Activated T-helper 2 cell treated with anti-CD3 and anti-CD28 coated beads, Interferon-gamma antibody, Interleukin-2, Interleukin-4, amounts not matched to agents 10 μg/mL and 5 μg/mL and 100 μg/mL, durations not matched to agents 14 hours and 24 hours and 36 hours (primary cell): ENCODE data around the gene SND1. TPM values are rescaled to one million over a fixed set of nuclear protein-coding genes. Genes with fewer than 3 reads are reported as not detected.

Experiments
- DNase-seq: peaks from one replicate; pipeline ENCODE4 v3.0.0; 2021; ENCODE audit warnings: low spot score
- H3K27ac Mint-ChIP-seq: one replicate; pipeline ENCODE4 v1.8.0; 2021; ENCODE audit warnings: mixed read lengths
- H3K27me3 Mint-ChIP-seq: one replicate; pipeline ENCODE4 v1.8.0; 2021; ENCODE audit warnings: low read depth, mixed read lengths
- H3K36me3 Mint-ChIP-seq: one replicate; pipeline ENCODE4 v1.8.0; 2021; ENCODE audit warnings: low read depth, mixed read lengths
- H3K4me1 Mint-ChIP-seq: one replicate; pipeline ENCODE4 v1.8.0; 2021; ENCODE audit warnings: low read depth, mixed read lengths
- H3K4me3 Mint-ChIP-seq: one replicate; pipeline ENCODE4 v1.8.0; 2021; ENCODE audit warnings: low read depth, mild to moderate bottlenecking, moderate library complexity, mixed read lengths
- H3K9me3 Mint-ChIP-seq: one replicate; pipeline ENCODE4 v1.8.0; 2021; ENCODE audit warnings: mixed read lengths
- intact Hi-C: fragments of 100-400 bp; cut with micrococcal nuclease; formaldehyde crosslinking; loops from one replicate; pipeline ENCODE4 v1.15.1; 2023
- total RNA-seq: library from RNA; stranded (reverse); gene quantifications from 2 replicates; pipeline ENCODE4 v1.2.3, GENCODE V29; 2022

SND1 gene
- total RNA-seq, 1 donor from 2014 or later = 311 TPM

GRCh38 chr7:127885843-127886242 is 233.8 kb downstream of the SND1 start:
- Mint-ChIP-seq H3K27ac (no peak overlapping the region), H3K36me3 (peaks cover 49% of the 10 kb centered on the region), H3K27me3 (no peaks in the 10 kb centered on the region)

GRCh38 chr7:127886248-127886647 is 234.3 kb downstream of the SND1 start:
- intact Hi-C loops = no loop called here

More at GRCh38 chr7:127885843-127886242, 233.8 kb downstream of the SND1 start:
- DNase-seq = no peak
- Mint-ChIP-seq H3K4me1 (peaks cover 21% of the 10 kb centered on the region), H3K9me3 (no peaks in the 10 kb centered on the region), H3K4me3 (no peak overlapping the region)
- intact Hi-C loops = no loop called here

GRCh38 chr7:127887096-127887495 is 235.1 kb downstream of the SND1 start:
- peaks cover 13% of the 10 kb centered on the region for H3K4me1 Mint-ChIP-seq
- no peak overlapping the region for H3K4me3 Mint-ChIP-seq
- no peaks in the 10 kb centered on the region for H3K27me3 Mint-ChIP-seq
- no peak for DNase-seq
- peaks cover 60% of the 10 kb centered on the region for H3K36me3 Mint-ChIP-seq
- H3K27ac Mint-ChIP-seq = no peak overlapping the region
- intact Hi-C loops = no loop called here
- no peaks in the 10 kb centered on the region for H3K9me3 Mint-ChIP-seq

More at GRCh38 chr7:127886248-127886647, 234.3 kb downstream of the SND1 start:
- H3K9me3 Mint-ChIP-seq = no peaks in the 10 kb centered on the region
- DNase-seq = no peak
- H3K4me3 Mint-ChIP-seq = no peak overlapping the region
- H3K27me3 Mint-ChIP-seq = no peaks in the 10 kb centered on the region
- peaks cover 18% of the 10 kb centered on the region for H3K4me1 Mint-ChIP-seq
- H3K27ac Mint-ChIP-seq = no peak overlapping the region
- H3K36me3 Mint-ChIP-seq = peaks cover 53% of the 10 kb centered on the region

- Mint-ChIP-seq H3K4me3 (no peak overlapping the region), H3K9me3 (no peaks in the 10 kb centered on the region), H3K4me1 (peaks cover 13% of the 10 kb centered on the region), H3K27me3 (no peaks in the 10 kb centered on the region), H3K27ac (peak overlapping the region; percentile 14), H3K36me3 (peaks cover 64% of the 10 kb centered on the region)
- intact Hi-C loops = no loop called here
- no peak for DNase-seq
These were observed 235.6 kb downstream of the SND1 start for GRCh38 chr7:127887631-127888030.

- Mint-ChIP-seq H3K27ac (no peak overlapping the region), H3K27me3 (no peaks in the 10 kb centered on the region), H3K36me3 (peaks cover 69% of the 10 kb centered on the region), H3K4me1 (peaks cover 12% of the 10 kb centered on the region), H3K4me3 (no peak overlapping the region), H3K9me3 (no peaks in the 10 kb centered on the region)
- no peak for DNase-seq
- intact Hi-C loops = no loop called here
These were observed 236.4 kb downstream of the SND1 start for GRCh38 chr7:127888411-127888810.

DNA sequence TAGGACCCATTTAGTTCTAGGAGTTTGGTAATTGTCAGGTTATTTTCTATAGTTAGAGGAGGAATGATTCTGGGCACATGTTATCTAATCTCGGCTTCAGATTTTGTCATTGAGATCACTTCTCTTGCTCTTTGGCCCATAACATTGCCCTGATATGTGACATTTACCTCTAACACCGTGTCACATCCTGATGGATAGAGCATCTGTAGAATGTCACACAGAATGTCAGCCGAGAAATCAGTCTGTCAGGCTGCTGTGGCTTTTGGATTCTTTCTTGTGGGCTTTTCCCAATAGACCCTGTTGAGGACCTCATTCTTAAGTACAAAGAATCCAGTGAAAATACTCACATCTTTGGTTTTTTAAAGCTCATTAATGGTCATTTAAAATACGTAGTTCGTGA is 236.8 kb downstream of the SND1 start:
- H3K4me1 Mint-ChIP-seq = peaks cover 12% of the 10 kb centered on the region
- no peak for DNase-seq
- H3K4me3 Mint-ChIP-seq = no peak overlapping the region
- H3K27ac Mint-ChIP-seq = no peak overlapping the region
- peaks cover 69% of the 10 kb centered on the region for H3K36me3 Mint-ChIP-seq
- intact Hi-C loops = no loop called here
- no peaks in the 10 kb centered on the region for H3K9me3 Mint-ChIP-seq
- H3K27me3 Mint-ChIP-seq = no peaks in the 10 kb centered on the region

GRCh38 chr7:127889677-127890076 is 237.7 kb downstream of the SND1 start:
- Mint-ChIP-seq H3K4me1 (peaks cover 12% of the 10 kb centered on the region), H3K36me3 (peaks cover 67% of the 10 kb centered on the region), H3K9me3 (no peaks in the 10 kb centered on the region), H3K27me3 (no peaks in the 10 kb centered on the region), H3K27ac (peak overlapping the region; percentile 18), H3K4me3 (no peak overlapping the region)
- DNase-seq = no peak
- intact Hi-C loops = no loop called here

DNA sequence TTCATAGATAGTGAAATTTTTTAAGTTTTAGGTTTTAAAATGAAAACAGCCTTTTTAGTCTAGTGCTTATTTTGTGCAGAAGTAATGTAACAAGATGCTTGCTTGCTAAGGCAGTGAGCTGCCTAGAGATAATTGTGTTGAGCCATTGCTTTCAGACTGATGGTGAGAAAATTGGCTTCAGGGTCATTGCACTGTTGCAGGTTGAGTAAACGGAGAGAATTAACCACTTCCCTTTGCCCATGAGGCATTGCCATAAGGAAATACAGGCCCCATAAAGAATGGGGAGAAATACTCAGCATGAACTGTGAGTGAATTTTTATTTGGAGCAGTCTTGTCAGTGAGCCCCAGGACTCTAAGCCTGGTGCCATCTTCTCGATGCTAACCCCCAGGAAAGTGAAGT is 238.7 kb downstream of the SND1 start:
- no peak for DNase-seq
- intact Hi-C loops = no loop called here
- Mint-ChIP-seq H3K9me3 (no peaks in the 10 kb centered on the region), H3K27ac (no peak overlapping the region), H3K36me3 (peaks cover 66% of the 10 kb centered on the region), H3K27me3 (no peaks in the 10 kb centered on the region), H3K4me3 (no peak overlapping the region), H3K4me1 (peaks cover 11% of the 10 kb centered on the region)

DNA sequence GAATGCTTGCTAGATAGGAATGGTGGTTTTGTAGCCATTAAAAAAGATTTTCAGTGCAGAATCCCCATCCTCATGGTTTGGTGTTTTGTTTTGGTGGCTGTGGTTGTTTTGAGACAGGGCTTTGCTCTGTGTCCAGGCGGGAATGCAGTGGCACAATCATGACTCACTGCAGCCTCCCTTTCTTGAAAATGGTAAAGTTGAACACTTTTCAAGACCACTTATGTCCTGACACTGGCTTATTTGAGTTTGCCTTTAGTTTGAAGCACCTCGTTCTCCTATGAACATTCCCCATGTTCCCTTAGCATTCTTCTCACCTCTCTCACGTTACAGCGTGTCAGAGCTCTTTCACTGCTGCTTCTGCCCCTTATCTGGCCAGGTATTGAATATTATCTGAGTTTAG is 239.2 kb downstream of the SND1 start:
- no peaks in the 10 kb centered on the region for H3K9me3 Mint-ChIP-seq
- H3K27me3 Mint-ChIP-seq = no peaks in the 10 kb centered on the region
- H3K4me3 Mint-ChIP-seq = no peak overlapping the region
- intact Hi-C loops = no loop called here
- H3K36me3 Mint-ChIP-seq = peaks cover 66% of the 10 kb centered on the region
- peaks cover 11% of the 10 kb centered on the region for H3K4me1 Mint-ChIP-seq
- H3K27ac Mint-ChIP-seq = peak overlapping the region; percentile 21
- DNase-seq = no peak

DNA sequence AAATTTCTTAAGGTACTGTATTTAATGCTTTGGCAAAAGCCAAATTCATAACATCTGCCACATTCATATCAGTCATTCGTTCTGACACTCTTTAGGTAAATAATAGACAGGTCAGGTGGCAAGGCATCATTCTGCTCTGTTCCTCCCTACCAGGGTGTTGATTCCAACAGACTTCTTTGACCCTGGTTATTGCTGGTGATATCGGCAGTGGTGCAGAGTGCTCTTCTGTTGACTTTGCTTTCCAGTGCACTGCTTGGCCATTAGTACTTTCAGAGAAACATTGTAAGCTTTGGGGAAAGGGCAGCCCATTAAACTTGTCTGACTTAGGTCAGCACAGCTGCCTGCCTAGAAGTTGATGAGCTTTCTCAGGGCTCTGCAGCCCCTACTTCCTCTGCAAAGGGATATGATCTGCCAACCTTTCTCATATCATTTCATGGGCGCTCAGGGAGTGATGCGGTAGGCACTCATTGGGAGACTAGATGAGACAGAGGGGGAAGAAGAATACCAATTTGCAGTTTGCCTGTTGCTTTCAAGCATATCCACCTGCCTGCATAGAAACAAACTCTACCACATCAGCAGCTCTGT is 240.0 kb downstream of the SND1 start:
- Mint-ChIP-seq H3K27ac (peak overlapping the region; percentile 10), H3K27me3 (no peaks in the 10 kb centered on the region), H3K36me3 (peaks cover 64% of the 10 kb centered on the region), H3K9me3 (no peaks in the 10 kb centered on the region), H3K4me1 (peaks cover 11% of the 10 kb centered on the region), H3K4me3 (no peak overlapping the region)
- intact Hi-C loops = no loop called here
- no peak for DNase-seq

DNA sequence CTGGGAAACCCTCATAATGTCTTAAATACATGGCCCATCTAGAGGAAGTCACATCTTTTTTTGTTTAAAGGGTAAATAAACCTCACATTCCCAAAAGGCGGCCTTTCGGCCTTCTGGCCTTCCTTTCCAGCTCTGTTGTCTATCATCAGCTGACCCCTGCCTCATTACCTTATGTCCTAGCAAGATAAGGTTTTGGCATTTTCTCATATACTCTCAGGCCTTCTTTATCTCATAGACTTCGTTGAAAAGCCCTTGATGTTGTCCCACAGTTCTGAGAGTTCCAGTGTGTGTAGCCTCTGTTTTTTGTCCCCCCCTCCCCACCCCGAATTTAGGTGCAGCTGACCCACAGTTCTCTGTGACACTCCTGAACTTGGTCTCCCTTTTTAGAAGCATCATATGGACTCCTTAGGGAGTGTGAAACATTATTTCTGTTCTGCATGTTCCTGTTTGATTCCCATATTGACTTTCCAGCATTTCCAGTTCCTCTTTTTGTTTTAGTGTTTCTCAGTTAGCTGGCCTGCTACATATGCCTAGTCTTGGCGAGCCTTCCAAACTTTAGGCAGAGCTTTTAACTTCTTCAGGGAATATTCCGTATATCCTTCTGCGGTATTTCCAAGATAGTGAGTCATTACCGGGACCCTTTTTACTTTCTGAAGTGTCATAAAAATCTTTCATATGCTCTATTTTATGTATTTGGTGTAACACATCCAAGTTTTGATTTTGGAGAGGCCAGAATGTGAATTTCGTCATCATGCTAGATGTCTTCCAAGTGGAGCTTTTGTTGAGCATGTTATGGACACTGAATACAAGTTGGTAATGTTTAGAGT is 240.7 kb downstream of the SND1 start:
- DNase-seq = no peak
- no peaks in the 10 kb centered on the region for H3K9me3 Mint-ChIP-seq
- peaks cover 57% of the 10 kb centered on the region for H3K36me3 Mint-ChIP-seq
- intact Hi-C loops = no loop called here
- no peak overlapping the region for H3K4me3 Mint-ChIP-seq
- no peaks in the 10 kb centered on the region for H3K27me3 Mint-ChIP-seq
- peak overlapping the region; percentile 10 for H3K27ac Mint-ChIP-seq
- H3K4me1 Mint-ChIP-seq = peaks cover 7% of the 10 kb centered on the region

GRCh38 chr7:127893547-127893946 is 241.6 kb downstream of the SND1 start:
- Mint-ChIP-seq H3K27ac (no peak overlapping the region), H3K27me3 (no peaks in the 10 kb centered on the region), H3K4me1 (peaks cover 6% of the 10 kb centered on the region), H3K9me3 (no peaks in the 10 kb centered on the region), H3K4me3 (no peak overlapping the region), H3K36me3 (peaks cover 49% of the 10 kb centered on the region)
- intact Hi-C loops = no loop called here
- DNase-seq = no peak

DNA sequence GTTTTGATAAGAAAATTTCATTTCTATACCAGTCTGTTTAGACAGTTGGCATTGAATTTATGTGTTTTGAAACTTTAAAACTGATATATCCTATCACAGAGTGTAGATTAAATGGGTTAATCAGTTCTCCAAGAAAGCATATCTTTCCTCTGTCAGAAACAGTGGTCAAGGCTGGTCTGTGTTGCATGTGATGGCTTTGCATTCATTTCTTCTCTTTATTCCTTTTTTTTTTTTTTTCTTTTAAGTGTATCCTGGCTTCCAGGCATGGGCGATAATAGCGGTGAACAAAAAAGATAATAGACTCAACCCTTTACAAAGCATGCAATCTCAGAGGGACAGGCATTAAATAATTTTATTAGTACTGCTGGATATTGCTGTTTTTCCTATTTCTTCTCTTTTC is 242.6 kb downstream of the SND1 start:
- Mint-ChIP-seq H3K4me3 (no peak overlapping the region), H3K9me3 (no peaks in the 10 kb centered on the region), H3K4me1 (peaks cover 5% of the 10 kb centered on the region), H3K27me3 (no peaks in the 10 kb centered on the region), H3K36me3 (peaks cover 44% of the 10 kb centered on the region), H3K27ac (no peak overlapping the region)
- DNase-seq = no peak
- intact Hi-C loops = no loop called here
